Measurements from ENCODE around the gene GNAL.

GRCh38 chr18:11849279-11849678 lies 160.2 kb downstream of the GNAL start:
- no peak for TF ChIP-seq CTCF (IDR thresholded peaks at IDR 0.05; ENCODE audit: borderline replicate concordance, extremely low read depth, low read length, poor library complexity, severe bottlenecking)
- no peak for TF ChIP-seq EZH2 (IDR thresholded peaks at IDR 0.05; ENCODE audit: borderline replicate concordance, low read depth, low read length, severe bottlenecking)

Measured in DND-41 (cell line).